ENCODE measurements around the gene ZNF148. TPM values are rescaled to one million over a fixed set of nuclear protein-coding genes. Genes with fewer than 3 reads are reported as not detected.
"Not testable (repeated sequence)": the region's sequence is repeated elsewhere in the genome, so short reads cannot be mapped to it uniquely, and the experiment has no call there.

The ZNF148 gene, protein sequence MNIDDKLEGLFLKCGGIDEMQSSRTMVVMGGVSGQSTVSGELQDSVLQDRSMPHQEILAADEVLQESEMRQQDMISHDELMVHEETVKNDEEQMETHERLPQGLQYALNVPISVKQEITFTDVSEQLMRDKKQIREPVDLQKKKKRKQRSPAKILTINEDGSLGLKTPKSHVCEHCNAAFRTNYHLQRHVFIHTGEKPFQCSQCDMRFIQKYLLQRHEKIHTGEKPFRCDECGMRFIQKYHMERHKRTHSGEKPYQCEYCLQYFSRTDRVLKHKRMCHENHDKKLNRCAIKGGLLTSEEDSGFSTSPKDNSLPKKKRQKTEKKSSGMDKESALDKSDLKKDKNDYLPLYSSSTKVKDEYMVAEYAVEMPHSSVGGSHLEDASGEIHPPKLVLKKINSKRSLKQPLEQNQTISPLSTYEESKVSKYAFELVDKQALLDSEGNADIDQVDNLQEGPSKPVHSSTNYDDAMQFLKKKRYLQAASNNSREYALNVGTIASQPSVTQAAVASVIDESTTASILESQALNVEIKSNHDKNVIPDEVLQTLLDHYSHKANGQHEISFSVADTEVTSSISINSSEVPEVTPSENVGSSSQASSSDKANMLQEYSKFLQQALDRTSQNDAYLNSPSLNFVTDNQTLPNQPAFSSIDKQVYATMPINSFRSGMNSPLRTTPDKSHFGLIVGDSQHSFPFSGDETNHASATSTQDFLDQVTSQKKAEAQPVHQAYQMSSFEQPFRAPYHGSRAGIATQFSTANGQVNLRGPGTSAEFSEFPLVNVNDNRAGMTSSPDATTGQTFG
- polyA plus RNA-seq (ENCODE audit: insufficient read length) = 21.8 TPM

DNA sequence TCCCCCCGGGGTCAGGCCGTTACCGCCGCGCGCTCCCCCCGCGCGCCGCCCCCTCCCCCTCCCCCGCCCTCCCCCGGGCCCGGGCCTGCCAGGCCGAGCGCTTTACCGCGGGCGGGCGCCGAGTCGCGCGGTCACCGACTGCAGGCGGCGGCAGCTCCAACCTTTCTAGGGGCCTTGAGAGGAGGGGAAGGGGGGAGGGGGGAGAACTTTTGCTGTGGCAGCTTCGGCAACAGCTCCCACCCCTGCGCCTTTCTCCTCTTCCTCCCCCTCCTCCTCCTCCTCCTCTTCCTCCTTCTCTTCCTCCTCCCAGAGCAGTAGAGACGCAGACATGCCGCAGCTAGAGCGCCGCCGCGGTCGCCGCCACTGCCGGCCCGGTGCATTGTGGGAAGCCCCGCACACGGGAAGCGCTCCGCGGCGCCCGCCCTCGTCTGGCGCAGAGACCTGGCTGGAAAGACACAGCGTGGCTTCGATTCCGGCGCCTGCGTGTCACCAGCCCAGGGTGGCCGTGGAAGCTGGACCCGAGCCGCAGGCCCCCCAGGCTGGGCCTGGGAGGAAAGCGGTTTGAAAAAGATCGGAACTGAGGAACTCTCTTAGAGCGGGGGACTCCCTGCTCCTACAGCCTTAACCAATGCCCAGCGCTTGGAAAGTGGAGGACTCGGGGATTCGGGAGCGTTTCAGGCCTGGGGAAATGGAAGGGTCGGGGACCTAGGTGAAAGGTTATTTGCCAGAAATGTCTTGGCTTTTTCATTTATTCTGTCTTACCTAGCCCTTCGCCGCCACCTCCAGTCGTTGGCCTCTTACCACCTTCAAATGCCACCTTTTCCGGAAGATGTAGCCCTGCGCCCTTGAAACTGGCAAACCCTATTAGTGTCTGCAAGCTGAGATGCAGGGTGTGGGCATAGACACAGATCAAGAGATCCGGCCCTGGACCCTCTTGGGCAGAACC is at the start of gene ZNF148:
Gene ZNF148, minus strand, starts transcription at position 330 of the 946 bp plus-strand sequence. CDS start 61,685 bp downstream, outside the sequence.
- peak; percentile 94 for DNase-seq

DNA sequence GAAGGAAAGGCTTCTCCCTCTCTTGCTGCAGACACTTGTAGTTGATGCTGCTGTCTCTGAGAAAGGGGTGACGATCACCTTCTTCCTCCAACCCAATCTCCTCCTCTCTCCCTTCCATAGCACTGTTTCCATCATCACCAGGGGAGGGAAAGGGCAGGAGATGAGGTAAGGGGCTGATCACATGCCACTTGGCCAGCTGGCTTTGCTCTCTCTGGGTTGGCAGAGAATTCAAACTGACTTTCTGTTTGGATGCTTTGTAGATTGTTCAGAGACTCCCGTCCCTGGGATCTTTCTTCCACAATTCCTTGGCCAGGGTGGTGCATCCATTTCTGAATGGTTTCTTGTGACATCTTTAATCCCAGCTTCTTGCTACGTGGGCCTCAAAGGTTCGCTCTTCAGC is 43.2 kb upstream of the ZNF148 start:
- no peak for DNase-seq

- DNase-seq = no peak
These were observed 41.1 kb upstream of the ZNF148 start for GRCh38 chr3:125416235-125416634.

GRCh38 chr3:125414669-125415068 is 39.5 kb upstream of the ZNF148 start:
- no peak for DNase-seq

GRCh38 chr3:125410922-125411321 is 35.8 kb upstream of the ZNF148 start:
- no peak for DNase-seq

- DNase-seq = no peak
These were observed 30.9 kb upstream of the ZNF148 start for GRCh38 chr3:125406070-125406469.

DNA sequence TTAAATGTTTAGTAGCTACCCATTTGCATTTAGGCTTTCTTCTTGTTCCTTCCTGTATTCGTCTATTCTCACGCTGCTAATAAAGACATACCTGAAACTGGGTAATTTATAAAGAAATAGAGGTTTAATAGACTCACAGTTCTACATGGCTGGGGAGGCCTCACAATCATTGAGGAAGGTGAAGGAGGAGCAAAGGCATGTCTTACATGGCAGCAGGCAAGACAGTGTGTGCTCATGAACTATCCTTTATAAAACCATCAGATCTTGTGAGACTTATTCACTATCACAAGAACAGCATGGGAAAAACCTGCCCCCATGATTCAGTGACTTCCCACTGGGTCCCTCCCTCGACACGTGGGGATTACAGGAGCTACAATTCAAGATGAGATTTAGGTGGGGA is 30.4 kb upstream of the ZNF148 start:
- DNase-seq = not testable (repeated sequence)

DNA sequence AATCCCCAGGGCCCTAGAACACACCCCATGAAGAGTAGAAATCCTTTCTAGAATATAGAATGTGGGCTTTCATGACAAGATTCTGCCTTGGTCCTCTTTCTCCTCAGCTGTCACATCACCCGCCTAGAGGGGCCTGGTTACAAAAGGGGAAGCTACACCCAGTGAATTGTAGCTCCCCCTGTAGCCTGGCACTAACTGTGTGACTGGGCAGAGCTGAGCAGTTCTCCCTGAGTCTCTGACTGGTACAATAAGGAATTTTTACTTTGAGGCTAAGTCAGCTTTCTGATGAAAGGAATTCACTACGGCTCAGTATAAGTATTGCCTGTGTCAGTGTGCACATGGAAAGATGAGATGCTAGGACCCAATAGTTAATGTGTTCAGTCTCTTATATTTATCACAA is 28.7 kb upstream of the ZNF148 start:
- DNase-seq = no peak

DNA sequence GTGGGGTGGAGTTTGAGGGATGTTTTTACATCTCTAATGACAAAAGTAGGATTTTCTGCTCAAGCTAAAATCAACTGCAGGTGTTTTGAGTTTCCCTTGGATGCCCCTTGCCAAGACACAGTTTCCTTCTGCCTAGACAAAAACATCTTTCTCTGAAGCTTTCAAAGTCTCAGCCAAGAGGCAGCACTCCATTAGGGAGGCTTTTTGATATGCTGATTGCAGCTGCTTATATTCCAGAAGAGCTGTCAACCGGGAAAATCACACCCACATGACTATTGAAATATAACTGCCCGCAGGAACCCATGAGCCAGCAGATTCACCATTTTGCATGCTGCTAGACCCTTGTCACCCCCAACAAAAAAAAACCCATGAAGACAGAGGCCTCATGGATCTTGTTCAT is 27.5 kb upstream of the ZNF148 start:
- no peak for DNase-seq

GRCh38 chr3:125401402-125401801 is 26.3 kb upstream of the ZNF148 start:
- DNase-seq = no peak

- no peak for DNase-seq
These were observed 23.8 kb upstream of the ZNF148 start for GRCh38 chr3:125398952-125399351.

DNA sequence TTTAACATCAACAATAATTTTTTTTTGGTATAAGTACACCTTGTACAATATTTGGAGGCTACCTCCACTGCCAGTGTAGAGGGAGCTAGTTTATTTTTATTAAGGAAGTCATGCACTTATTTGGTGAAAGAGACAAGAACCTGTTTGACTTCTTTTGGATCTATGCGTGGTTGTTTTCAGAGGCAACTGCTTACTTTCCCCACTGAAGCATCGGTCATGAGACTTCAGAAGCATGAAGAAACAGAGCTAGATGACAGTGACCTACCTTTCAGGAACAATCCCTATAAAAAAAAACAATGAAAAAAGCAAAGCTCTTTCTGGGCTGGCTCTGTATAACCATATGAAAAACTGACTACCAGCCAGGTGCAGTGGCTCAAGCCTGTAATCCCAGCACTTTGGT is 20.0 kb upstream of the ZNF148 start:
- DNase-seq = no peak

- DNase-seq = no peak
These were observed 19.3 kb upstream of the ZNF148 start for GRCh38 chr3:125394406-125394805.

- DNase-seq = no peak
These were observed 14.2 kb upstream of the ZNF148 start for GRCh38 chr3:125389282-125389681.

DNA sequence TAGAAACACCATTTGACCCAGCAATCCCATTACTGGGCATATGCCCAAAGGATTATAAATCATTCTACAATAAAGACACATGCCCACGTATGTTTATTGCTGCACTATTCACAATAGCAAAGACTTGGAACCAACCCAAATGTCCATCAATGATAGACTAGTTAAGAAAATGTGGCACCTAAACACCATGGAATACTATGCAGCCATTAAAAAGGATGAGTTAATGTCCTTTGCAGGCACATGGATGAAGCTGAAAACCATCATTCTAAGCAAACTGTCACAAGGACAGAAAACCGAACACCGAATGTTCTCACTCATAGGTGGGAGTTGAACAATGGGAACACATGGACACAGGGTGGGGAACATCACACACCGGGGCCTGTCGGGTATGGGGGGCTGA is 13.2 kb upstream of the ZNF148 start:
- DNase-seq = not testable (repeated sequence)

GRCh38 chr3:125386811-125387210 is 11.7 kb upstream of the ZNF148 start:
- no peak for DNase-seq

DNA sequence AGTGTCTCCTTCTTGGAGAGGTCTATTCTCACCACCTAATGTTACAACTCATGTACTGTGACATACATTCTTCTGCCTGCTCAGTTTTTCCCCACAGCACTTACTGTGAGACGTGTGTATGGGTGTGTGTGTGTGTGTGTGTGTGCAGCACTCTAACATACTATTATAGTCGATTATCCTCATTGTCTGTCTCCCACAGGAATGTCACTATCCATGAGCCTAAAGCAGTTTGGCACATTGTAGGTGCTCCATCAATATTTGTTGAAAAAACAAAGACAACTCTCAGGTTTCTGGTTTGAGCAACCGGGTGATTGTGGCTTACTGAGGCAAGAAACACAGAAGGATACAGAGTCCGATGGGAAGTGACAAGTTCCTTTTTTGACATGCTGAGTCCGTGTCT is 8.6 kb upstream of the ZNF148 start:
- DNase-seq = no peak

GRCh38 chr3:125382298-125382697 is 7.2 kb upstream of the ZNF148 start:
- DNase-seq = no peak

DNA sequence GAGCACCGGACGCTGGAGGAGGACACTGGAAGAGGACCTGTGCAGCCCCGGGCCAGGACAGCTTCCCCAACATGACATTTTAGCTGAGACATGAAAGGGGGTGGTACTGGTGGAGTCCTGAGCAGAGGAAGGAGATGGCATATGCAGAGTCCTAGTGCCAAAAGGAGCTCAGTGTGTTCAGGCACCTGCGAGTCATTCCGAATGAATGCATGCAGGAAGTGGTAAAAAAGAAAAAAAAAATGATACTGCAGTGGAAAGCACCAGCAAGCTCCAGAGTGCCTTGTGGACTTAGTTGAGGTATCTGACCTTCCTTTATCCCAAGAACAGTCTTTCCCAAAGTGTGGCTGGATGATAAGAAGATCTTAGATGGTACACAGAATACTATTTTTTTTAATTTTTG is 6.6 kb upstream of the ZNF148 start:
- no peak for DNase-seq

GRCh38 chr3:125381314-125381713 is 6.2 kb upstream of the ZNF148 start:
- DNase-seq = no peak

DNA sequence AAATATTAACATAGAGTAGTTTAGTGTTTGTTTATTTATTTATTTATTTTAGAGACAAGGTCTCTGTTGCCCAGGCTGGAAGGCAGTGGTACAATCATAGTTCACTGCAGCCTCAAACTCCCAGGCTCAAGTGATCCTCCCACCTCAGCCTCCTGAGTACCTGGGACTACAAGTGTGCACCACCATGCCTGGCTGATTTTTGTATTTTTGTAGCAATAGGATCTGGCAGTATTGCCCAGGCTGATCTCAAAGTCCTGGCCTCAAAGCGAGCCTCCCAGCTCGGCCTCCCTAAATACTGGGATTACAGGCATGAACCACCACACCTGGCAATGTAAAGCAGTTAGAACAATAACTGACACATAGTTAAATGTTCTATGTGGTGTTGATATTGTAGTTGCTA is 4.4 kb upstream of the ZNF148 start:
- DNase-seq = no peak

DNA sequence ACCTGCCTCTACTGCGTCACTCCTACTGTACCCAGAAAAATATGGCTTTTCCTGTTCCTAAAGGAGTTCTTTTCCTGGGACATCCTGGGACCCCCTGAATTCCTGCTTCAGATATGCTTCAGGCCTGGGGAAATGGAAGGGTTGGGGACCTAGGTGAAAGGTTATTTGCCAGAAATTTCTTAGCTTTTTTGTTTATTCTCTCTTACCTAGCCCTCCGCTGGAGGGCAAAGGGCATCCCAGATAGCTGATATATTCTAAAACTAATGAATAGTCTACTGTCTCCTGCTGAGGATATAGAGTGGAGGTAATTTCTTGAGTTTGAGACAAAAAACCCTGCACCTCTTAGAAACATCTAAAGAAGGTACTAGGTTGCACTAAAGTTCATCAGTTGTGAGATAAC is 3.6 kb upstream of the ZNF148 start:
- DNase-seq = no peak
